ENCODE data around the gene SNX5.

GRCh38 chr20:17964632-17965031 is 4.0 kb downstream of the SNX5 start:
- no peak for TF ChIP-seq CTCF (IDR thresholded peaks at IDR 0.05)
- no peak for TF ChIP-seq ZFX (IDR thresholded peaks at IDR 0.05; ENCODE audit: borderline replicate concordance)
